Skeletal muscle satellite cell (primary cell): Measurements from ENCODE around the gene GTF2A1.
"Not testable (repeated sequence)": the region's sequence is repeated elsewhere in the genome, so short reads cannot be mapped to it uniquely, and the experiment has no call there.

ENCODE experiments used
- H3K27me3 ChIP-seq: 2 replicates; pipeline ENCODE4 v1.7.0; 2013; ENCODE audit warnings: low read length; ENCODE audit not compliant: control insufficient read depth, insufficient read depth
- H3K36me3 ChIP-seq: 2 replicates; pipeline ENCODE4 v1.7.0; 2013; ENCODE audit warnings: mild to moderate bottlenecking, control low read depth, low read length; ENCODE audit not compliant: insufficient read depth
- H3K4me1 ChIP-seq: 2 replicates; pipeline ENCODE4 v1.7.0; 2013; ENCODE audit warnings: low read length; ENCODE audit not compliant: control insufficient read depth, insufficient read depth
- H3K4me2 ChIP-seq: 2 replicates; pipeline ENCODE4 v1.7.0; 2013; ENCODE audit warnings: mild to moderate bottlenecking, low read length
- H3K4me3 ChIP-seq: 2 replicates; pipeline ENCODE4 v1.7.0; 2013; ENCODE audit warnings: low read length
- H3K9ac ChIP-seq: 2 replicates; pipeline ENCODE4 v1.7.0; 2013; ENCODE audit warnings: mild to moderate bottlenecking, low read depth, low read length, moderate library complexity
- H3K9me3 ChIP-seq: replicated peaks from 2 replicates; pipeline ENCODE4 v1.7.0; 2013; ENCODE audit warnings: mild to moderate bottlenecking, control low read depth, low read length

Gene GTF2A1

DNA sequence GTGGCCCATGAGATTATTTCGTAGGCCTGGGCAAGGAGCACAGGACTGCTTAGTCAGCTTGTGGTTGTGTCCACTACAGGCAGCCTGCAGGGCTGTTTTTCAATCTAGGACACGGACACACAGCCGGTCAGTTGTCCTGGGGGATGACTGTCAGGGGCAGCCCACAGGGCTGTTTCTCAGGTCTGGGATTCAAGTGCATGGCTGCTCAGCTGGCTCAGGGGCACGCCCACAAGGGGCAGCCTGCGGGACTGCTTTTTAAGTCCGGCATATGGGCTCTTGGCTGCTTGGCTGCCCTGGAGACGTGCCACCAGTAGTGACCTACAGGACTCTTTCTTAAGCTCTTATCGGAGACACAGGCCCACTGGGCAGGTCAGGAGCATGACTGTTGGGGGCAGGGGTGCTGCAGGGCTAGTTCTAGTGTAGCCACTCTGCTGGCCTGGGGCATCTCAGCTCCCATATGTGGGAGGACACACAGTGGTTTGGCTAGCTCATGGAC, 26.6 kb upstream of the GTF2A1 start:
- Histone ChIP-seq H3K4me3 (no peak overlapping the region), H3K36me3 (no peaks in the 10 kb centered on the region), H3K27me3 (no peaks in the 10 kb centered on the region), H3K4me1 (peaks cover 20% of the 10 kb centered on the region), H3K9ac (peak overlapping the region; percentile 46), H3K4me2 (peak overlapping the region; percentile 50), H3K9me3 (no peaks in the 10 kb centered on the region)

DNA sequence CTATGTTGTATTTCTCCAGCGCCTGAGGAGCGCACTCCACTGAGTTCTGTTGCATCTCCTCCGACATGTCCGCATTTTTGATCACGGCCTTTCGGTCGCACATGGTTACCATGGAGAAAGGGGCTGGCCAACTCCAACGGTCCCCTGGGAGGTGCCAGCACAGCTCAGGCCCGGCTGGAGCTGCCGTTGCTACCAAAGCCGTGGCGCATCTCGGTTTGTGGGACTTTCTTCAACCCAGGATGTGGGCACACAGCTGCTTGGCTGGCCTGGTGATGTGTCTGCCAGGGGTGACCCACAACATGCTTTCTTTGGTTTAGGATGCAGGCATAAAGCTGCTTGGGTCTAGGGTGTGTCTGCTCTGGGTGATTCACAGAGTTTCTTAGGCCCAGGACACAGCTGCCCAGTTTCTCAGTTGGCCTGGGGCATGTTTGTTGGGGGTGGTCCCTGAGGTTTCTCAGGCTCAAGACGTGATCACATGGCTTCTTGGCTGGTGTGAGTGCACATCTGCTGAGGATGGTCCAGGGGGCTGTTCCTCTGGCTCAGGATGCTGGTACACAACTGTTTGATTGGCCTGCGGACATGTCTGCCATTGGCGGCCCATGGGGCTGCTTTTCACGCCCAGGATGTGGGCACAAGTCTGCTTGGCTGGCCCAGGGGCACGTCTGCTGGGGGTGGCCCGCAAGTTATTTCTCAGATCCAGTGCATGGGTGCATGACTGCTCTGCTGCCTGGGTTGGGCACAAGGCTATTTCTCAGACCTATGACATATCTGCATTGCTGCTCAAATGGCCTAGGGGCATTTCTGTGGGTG, 25.9 kb upstream of the GTF2A1 start:
- Histone ChIP-seq H3K36me3 (no peaks in the 10 kb centered on the region), H3K9ac (peak overlapping the region; percentile 46), H3K4me3 (peak overlapping the region; percentile 21), H3K4me1 (peaks cover 20% of the 10 kb centered on the region), H3K9me3 (no peaks in the 10 kb centered on the region), H3K4me2 (peak overlapping the region; percentile 50), H3K27me3 (no peaks in the 10 kb centered on the region)

DNA sequence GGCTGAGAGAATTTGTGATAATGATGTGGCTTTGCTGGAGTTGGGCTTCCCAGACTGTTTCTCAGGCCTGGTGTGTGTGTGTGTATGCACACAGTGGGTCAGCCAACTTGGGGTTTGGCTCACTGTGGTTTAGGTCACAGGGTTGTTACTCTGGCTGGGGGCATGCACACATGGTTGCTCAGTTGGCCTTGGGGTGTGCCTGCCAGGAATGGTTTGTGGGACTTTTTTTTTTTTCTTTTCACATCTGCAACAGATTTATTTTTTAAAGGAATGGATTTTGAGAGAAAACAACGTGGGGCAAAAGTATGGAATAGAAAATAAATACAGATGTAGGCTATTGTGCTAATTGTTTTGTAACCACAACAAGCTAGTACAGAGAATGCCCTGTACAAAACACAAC, 25.0 kb upstream of the GTF2A1 start:
- H3K4me2 ChIP-seq = no peak overlapping the region
- H3K36me3 ChIP-seq = no peaks in the 10 kb centered on the region
- no peak overlapping the region for H3K4me3 ChIP-seq
- no peaks in the 10 kb centered on the region for H3K9me3 ChIP-seq
- no peaks in the 10 kb centered on the region for H3K27me3 ChIP-seq
- H3K9ac ChIP-seq = no peak overlapping the region
- peaks cover 20% of the 10 kb centered on the region for H3K4me1 ChIP-seq

DNA sequence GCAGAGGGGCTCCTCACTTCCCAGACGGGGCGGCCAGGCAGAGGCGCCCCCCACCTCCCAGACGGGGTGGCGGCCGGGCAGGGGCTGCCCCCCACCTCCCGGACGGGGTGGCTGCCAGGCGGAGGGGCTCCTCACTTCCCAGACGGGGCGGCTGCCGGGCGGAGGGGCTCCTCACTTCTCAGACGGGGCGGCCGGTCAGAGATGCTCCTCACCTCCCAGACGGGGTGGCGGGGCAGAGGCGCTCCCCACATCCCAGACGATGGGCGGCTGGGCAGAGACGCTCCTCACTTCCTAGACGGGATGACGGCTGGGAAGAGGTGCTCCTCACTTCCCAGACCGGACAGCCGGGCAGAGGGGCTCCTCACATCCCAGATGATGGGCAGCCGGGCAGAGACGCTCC, 23.7 kb upstream of the GTF2A1 start:
- not testable (repeated sequence) for H3K4me2 ChIP-seq, H3K4me3 ChIP-seq, H3K9ac ChIP-seq

DNA sequence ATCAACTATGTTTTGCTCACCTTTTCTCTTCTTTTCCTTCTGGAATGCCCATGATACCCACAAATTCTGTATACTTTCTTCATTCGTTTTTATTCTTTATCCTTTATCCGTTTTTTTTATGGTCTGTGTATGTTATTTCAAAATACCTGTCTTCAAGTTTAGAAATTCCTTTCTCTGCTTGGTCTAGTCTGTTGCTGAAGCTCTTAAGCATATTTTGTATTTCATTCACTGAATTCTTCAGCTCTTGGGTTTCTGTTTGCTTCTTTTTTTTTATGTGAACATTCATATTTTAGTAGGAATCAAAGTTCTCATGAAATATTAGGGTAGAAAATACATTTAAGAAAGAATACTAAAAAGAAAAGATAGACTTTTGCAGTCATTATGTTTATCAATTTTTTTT, 22.7 kb upstream of the GTF2A1 start:
- no peak overlapping the region for H3K9ac ChIP-seq
- no peak overlapping the region for H3K4me3 ChIP-seq
- peaks cover 7% of the 10 kb centered on the region for H3K27me3 ChIP-seq
- no peaks in the 10 kb centered on the region for H3K36me3 ChIP-seq
- H3K4me2 ChIP-seq = no peak overlapping the region
- H3K9me3 ChIP-seq = no peaks in the 10 kb centered on the region
- H3K4me1 ChIP-seq = peaks cover 20% of the 10 kb centered on the region

More for the DNA sequence above, 23.7 kb upstream of the GTF2A1 start:
- H3K9me3 ChIP-seq, H3K27me3 ChIP-seq, H3K36me3 ChIP-seq: not testable (repeated sequence)
- peaks cover 20% of the 10 kb centered on the region for H3K4me1 ChIP-seq

DNA sequence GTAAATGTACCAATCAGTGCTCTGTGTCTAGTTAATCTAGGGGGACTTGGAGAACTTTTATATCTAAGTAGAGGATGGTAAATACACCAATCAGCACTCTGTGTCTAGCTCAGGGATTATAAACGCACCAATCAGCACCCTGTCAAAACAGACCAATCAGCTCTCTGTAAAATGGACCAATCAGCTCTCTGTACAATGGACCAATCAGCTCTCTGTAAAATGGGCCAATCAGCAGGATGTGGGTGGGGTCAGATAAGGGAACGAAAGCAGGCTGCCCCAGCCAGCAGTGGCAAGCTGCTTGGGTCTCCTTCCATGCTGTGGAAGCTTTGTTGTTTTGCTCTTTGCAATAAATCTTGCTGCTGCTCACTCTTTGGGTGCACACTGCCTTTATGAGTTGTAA, 16.1 kb upstream of the GTF2A1 start:
- not testable (repeated sequence) for H3K4me2 ChIP-seq, H3K9me3 ChIP-seq, H3K9ac ChIP-seq, H3K36me3 ChIP-seq, H3K4me3 ChIP-seq, H3K4me1 ChIP-seq
- H3K27me3 ChIP-seq = peaks cover 11% of the 10 kb centered on the region

DNA sequence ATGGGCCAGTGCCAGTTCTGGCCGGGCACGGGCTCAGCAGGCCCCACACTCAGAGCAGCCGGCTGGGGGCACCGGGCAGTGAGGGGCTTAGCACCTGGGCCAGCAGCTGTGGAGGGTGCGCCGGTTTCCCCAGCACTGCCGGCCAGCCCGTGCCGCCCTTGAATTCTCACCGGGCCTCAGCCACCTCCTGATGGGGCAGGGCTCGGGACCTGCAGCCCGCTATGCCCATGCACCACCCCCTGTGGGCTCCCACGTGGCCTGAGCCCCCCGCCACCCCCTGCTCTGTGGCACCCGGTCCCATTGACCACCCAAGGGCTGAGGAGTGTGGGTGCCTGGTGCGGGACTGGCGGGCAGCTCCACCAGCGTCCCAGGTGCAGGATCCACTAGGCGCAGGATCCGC, 15.4 kb upstream of the GTF2A1 start:
- Histone ChIP-seq H3K27me3 (peaks cover 11% of the 10 kb centered on the region), H3K4me3 (no peak overlapping the region), H3K36me3 (no peaks in the 10 kb centered on the region), H3K4me1 (peaks cover 7% of the 10 kb centered on the region), H3K9me3 (no peaks in the 10 kb centered on the region), H3K9ac (no peak overlapping the region), H3K4me2 (no peak overlapping the region)

DNA sequence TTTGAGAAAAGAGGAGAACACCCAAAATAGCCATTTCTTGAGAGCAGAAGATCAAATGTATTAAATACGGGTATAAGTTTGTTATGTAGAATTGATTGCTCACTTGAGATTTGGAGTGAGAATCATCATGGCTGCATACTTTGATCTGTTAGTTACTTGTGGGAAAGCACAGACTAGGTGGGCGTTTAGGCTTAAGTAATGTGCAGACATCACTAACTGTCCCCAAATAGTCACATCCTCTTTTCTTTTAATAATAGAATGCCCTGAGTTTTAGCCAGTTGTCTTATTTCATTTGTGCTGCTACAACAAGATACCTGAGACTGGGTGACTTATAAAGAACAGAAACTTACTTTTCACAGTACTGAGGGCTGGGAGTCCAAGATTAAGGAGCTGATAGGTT, 14.3 kb upstream of the GTF2A1 start:
- H3K27me3 ChIP-seq = peaks cover 6% of the 10 kb centered on the region
- H3K4me2 ChIP-seq = no peak overlapping the region
- H3K9me3 ChIP-seq = no peaks in the 10 kb centered on the region
- no peak overlapping the region for H3K4me3 ChIP-seq
- no peaks in the 10 kb centered on the region for H3K36me3 ChIP-seq
- H3K4me1 ChIP-seq = peaks cover 7% of the 10 kb centered on the region
- no peak overlapping the region for H3K9ac ChIP-seq

DNA sequence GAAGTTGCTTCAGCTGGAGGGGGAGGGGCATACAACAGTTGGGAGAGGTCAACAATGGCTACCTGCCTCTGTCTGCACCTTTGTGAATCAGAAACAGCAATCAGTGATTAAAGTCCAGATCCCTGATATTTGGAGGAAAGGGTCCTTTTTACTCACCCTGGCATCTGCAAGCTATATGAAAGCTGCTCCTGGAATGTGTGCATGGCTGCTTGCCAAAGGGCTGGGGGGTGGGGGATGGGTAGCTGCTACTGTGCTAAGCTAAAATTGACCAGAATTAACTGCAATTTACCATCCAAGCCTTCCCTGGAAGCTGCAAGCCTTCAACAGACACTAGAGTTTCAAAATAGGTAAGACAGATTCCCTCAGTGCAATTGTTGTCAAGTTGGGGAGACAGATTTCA, 13.5 kb upstream of the GTF2A1 start:
- Histone ChIP-seq H3K4me1 (peaks cover 7% of the 10 kb centered on the region), H3K4me3 (no peak overlapping the region), H3K9me3 (no peaks in the 10 kb centered on the region), H3K27me3 (peaks cover 5% of the 10 kb centered on the region), H3K36me3 (no peaks in the 10 kb centered on the region), H3K9ac (no peak overlapping the region), H3K4me2 (no peak overlapping the region)

DNA sequence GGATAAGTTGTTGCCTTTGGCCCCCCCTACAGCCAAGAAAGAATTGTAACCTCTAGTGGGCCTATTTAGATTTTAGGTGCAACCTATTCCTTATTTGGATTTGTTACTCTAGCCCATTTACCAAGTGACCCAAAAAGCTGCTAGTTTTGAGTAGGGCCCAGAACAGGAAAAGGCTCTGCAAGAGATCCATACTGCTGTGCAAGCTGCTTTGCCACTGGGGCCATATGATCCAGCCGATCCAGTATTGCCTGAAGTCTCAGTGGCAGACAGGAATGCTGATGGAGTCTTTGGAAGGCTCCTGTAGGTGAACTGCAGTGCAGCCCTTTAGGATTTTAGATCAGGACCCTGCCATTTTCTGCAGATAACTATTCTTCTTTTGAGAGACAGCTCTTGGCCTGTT, 12.9 kb upstream of the GTF2A1 start:
- H3K4me1 ChIP-seq = peaks cover 7% of the 10 kb centered on the region
- peaks cover 4% of the 10 kb centered on the region for H3K27me3 ChIP-seq
- no peak overlapping the region for H3K4me3 ChIP-seq
- H3K9me3 ChIP-seq = no peaks in the 10 kb centered on the region
- H3K4me2 ChIP-seq = no peak overlapping the region
- H3K9ac ChIP-seq = no peak overlapping the region
- H3K36me3 ChIP-seq = no peaks in the 10 kb centered on the region

DNA sequence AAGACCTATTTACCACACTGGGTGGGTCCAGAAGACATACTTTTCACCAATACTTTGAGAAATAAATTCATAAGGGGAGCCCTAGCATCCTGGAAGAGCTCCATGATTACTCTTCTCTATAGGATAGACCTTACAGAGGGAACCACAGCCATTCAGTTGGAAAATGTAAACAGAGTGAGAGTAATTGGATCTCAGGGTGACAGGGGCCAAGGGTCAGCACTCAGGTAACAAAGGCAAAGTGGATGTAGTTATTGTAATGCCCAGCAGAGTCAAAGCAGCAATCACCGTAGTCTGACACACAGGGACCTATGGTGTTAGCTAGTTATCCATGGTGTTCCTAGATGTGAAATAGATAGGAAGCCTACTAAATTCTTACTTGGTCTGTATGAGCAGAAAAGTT, 10.8 kb upstream of the GTF2A1 start:
- Histone ChIP-seq H3K36me3 (no peaks in the 10 kb centered on the region), H3K4me1 (peaks cover 7% of the 10 kb centered on the region), H3K9me3 (no peaks in the 10 kb centered on the region), H3K4me2 (no peak overlapping the region), H3K27me3 (no peaks in the 10 kb centered on the region), H3K9ac (no peak overlapping the region), H3K4me3 (no peak overlapping the region)

DNA sequence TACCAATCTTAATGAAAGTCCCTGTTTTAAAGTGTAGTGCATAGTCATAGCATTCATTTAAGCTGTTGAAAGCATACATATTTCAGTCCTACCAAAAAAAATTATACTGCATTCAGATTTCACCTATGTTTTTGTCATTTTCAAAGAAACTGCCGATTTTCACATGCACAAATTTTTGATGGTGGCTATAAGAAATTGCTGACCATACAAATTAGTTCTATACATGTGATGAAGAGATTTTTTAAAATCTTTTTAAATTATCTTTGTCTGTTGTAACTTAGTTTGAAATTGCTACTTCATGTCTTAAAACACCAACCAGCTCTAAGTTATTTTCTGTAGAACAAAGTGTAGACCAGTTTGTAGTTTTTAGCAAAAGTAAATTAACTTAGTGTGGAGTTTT, 3.5 kb upstream of the GTF2A1 start:
- Histone ChIP-seq H3K4me2 (no peak overlapping the region), H3K27me3 (no peaks in the 10 kb centered on the region), H3K4me1 (peaks cover 9% of the 10 kb centered on the region), H3K9me3 (no peaks in the 10 kb centered on the region), H3K4me3 (no peak overlapping the region), H3K36me3 (no peaks in the 10 kb centered on the region), H3K9ac (no peak overlapping the region)
